ENCODE measurements around the gene HCAR1.
"Not testable (repeated sequence)": the region's sequence is repeated elsewhere in the genome, so short reads cannot be mapped to it uniquely, and the experiment has no call there.

Gene HCAR1

GRCh38 chr12:122753319-122753650 lies 22.6 kb upstream of the HCAR1 start:
- Histone ChIP-seq H3K9me2 (replicated peaks; ENCODE audit: control insufficient read depth, low read length) (no peaks in the 10 kb centered on the region), H3K27ac (ENCODE audit: low read depth, low read length) (peak overlapping the region; percentile 62), H4K20me1 (ENCODE audit: control insufficient read depth, insufficient read depth, low read depth, low read length) (peaks cover 4% of the 10 kb centered on the region; the same call in 1 of the 2 replicates), H3K4me2 (ENCODE audit: low read length) (peak overlapping the region; percentile 83), H3K9me3 (ENCODE audit: control insufficient read depth, insufficient read depth, low read length) (no peaks in the 10 kb centered on the region), H3K4me1 (ENCODE audit: control insufficient read depth, low read length) (peaks cover 48% of the 10 kb centered on the region), H3F3A (ENCODE audit: control insufficient read depth, insufficient read depth) (peaks cover 6% of the 10 kb centered on the region), H3K36me3 (ENCODE audit: control insufficient read depth, low read length) (peaks cover 55% of the 10 kb centered on the region), H3K79me2 (ENCODE audit: control insufficient read depth, low read length) (peaks cover 53% of the 10 kb centered on the region), H3K4me3 (ENCODE audit: low read length) (peak overlapping the region; percentile 86), H3K27me3 (ENCODE audit: control insufficient read depth, low read length) (no peaks in the 10 kb centered on the region)
- TF ChIP-seq, protein P1, sequence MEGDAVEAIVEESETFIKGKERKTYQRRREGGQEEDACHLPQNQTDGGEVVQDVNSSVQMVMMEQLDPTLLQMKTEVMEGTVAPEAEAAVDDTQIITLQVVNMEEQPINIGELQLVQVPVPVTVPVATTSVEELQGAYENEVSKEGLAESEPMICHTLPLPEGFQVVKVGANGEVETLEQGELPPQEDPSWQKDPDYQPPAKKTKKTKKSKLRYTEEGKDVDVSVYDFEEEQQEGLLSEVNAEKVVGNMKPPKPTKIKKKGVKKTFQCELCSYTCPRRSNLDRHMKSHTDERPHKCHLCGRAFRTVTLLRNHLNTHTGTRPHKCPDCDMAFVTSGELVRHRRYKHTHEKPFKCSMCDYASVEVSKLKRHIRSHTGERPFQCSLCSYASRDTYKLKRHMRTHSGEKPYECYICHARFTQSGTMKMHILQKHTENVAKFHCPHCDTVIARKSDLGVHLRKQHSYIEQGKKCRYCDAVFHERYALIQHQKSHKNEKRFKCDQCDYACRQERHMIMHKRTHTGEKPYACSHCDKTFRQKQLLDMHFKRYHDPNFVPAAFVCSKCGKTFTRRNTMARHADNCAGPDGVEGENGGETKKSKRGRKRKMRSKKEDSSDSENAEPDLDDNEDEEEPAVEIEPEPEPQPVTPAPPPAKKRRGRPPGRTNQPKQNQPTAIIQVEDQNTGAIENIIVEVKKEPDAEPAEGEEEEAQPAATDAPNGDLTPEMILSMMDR (IDR thresholded peaks at IDR 0.05; ENCODE audit: low read depth, low read length, poor library complexity, severe bottlenecking) = no peak
- no peak for TF ChIP-seq EZH2phosphoT487 (IDR thresholded peaks at IDR 0.05; ENCODE audit: borderline replicate concordance, low read length)

DNA sequence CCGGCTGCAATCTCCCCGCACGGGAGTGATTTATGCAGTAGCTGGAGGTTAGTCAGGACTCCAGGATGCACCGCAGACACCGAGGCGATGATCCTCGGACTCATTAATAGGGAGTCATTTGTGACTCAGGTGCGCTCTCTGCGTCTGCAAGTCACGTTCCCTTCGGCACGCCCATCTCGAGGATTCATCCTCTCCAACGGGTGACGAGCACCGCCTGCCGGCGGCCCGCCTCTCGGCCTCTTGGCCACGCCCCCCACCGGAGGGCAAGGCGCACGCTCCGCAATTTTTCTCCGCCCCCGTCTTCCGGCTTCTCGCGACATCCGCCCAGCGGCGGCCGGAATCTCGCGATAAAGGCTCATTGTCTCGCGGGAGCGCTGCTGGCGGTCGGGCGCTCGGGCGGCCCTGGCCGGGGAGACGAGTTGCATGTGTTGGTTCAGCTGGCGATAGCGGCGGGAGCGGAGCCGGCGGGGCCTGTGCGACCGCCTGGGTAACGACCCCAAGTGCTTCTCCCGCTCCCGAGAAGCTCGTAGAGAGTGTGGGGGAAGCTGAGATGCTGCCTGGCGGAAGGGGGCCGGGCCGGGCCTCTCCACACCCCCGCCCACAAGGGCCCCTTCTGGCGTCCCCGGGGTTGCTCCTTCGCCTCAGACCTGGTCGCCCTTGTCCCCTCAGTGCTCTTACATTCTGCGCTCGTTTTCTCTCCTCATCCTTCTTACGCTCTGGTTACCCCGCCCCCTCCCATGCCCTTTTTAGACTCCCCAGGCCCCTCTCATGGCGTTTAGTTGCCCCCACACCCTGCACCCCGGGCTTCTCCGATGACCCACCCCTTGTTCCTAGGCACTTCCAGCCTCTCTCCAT lies 22.0 kb upstream of the HCAR1 start, which contains the start of gene DENR:
Gene DENR, plus strand, starts transcription at position 361 of the 855 bp plus-strand sequence. CDS start 878 bp downstream, outside the sequence.
- H3K4me1 ChIP-seq (ENCODE audit: control insufficient read depth, low read length) = peaks cover 48% of the 10 kb centered on the region
- peak within 1 kb of the TSS; percentile 86 for H3K4me3 ChIP-seq (ENCODE audit: low read length)
- peak within 1 kb of the TSS; percentile 62 for H3K27ac ChIP-seq (ENCODE audit: low read depth, low read length)

DNA sequence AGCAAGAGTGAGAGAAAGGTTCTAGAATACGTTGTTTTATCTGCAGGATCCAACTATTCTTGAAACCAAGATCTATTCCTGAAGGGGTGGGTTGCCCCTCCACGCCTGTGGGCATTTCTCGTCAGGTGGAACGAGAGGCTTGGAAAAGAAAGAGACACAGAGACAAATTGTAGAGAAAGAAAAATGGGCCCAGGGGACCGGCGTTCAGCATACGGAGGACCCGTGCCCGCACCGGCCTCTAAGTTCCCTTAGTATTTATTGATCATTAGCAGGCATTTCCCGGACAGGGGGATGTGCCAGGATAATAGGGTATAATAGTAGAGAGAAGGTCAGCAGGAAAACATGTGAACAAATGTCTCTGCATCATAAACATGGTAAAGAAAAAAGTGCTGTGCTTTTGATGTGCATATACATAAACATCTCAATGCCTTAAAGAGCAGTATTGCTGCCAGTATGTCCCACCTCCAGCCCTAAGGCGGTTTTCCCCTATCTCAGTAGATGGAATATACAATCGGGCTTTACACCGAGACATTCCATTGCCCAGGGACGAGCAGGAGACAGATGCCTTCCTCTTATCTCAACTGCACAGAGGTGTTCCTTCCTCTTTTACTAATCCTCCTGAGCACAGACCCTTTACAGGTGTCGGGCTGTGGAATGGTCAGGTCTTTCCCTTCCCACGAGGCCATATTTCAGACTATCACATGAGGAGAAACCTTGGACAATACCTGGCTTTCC lies 20.3 kb upstream of the HCAR1 start:
- H3K27me3 ChIP-seq (ENCODE audit: control insufficient read depth, low read length); H3K9me2 ChIP-seq (replicated peaks; ENCODE audit: control insufficient read depth, low read length); H3K9me3 ChIP-seq (ENCODE audit: control insufficient read depth, insufficient read depth, low read length); H3F3A ChIP-seq (ENCODE audit: control insufficient read depth, insufficient read depth); H4K20me1 ChIP-seq (ENCODE audit: control insufficient read depth, insufficient read depth, low read depth, low read length): not testable (repeated sequence)
- peak overlapping the region; percentile 86 for H3K4me3 ChIP-seq (ENCODE audit: low read length)
- peak overlapping the region; percentile 48 for H3K27ac ChIP-seq (ENCODE audit: low read depth, low read length)
- peaks cover 32% of the 10 kb centered on the region for H3K79me2 ChIP-seq (ENCODE audit: control insufficient read depth, low read length)
- peaks cover 32% of the 10 kb centered on the region for H3K36me3 ChIP-seq (ENCODE audit: control insufficient read depth, low read length)
- peaks cover 35% of the 10 kb centered on the region for H3K4me1 ChIP-seq (ENCODE audit: control insufficient read depth, low read length)
- H3K4me2 ChIP-seq (ENCODE audit: low read length) = peak overlapping the region; percentile 78

More for the DNA sequence above, 22.0 kb upstream of the HCAR1 start, which contains the start of gene DENR:
- Histone ChIP-seq H3K4me2 (ENCODE audit: low read length) (peak within 1 kb of the TSS; percentile 83), H3K9me3 (ENCODE audit: control insufficient read depth, insufficient read depth, low read length) (no peaks in the 10 kb centered on the region), H3F3A (ENCODE audit: control insufficient read depth, insufficient read depth) (peaks cover 6% of the 10 kb centered on the region), H4K20me1 (ENCODE audit: control insufficient read depth, insufficient read depth, low read depth, low read length) (peaks cover 4% of the 10 kb centered on the region; the same call in 1 of the 2 replicates), H3K27me3 (ENCODE audit: control insufficient read depth, low read length) (no peaks in the 10 kb centered on the region), H3K9me2 (replicated peaks; ENCODE audit: control insufficient read depth, low read length) (no peaks in the 10 kb centered on the region), H3K36me3 (ENCODE audit: control insufficient read depth, low read length) (peaks cover 49% of the 10 kb centered on the region), H3K79me2 (ENCODE audit: control insufficient read depth, low read length) (peaks cover 47% of the 10 kb centered on the region)
- TF ChIP-seq, protein P1 (IDR thresholded peaks at IDR 0.05; ENCODE audit: low read depth, low read length, poor library complexity, severe bottlenecking) = peak; percentile 89
- TF ChIP-seq EZH2phosphoT487 (IDR thresholded peaks at IDR 0.05; ENCODE audit: borderline replicate concordance, low read length) = no peak
